Measurements from ENCODE around the gene TRIM14.
"Not testable (repeated sequence)": the region's sequence is repeated elsewhere in the genome, so short reads cannot be mapped to it uniquely, and the experiment has no call there.

The TRIM14 gene

DNA sequence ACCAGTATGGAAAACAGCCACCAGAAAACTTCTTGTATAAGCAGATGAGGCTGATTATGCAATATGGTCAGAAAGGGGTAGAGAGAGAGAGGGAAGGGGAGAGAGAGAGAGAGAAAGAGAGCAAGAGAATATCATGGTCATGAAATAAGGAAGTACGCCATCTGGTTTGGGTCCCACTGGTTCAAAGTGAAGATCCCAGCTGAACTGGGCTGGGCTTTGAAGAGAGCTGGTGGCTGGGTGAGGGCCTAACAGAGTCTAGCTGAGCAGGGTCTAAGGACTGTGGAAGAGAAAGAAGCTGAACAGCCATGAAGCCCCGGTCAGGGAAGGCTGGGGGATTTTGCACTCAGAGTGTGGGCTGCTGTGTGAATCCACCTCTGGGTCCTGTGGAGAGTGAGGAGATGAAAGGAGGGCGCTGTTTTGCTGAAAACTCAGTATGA, 14.6 kb downstream of the TRIM14 start:
- no peak for DNase-seq

- peak; percentile 96 for DNase-seq
Measured at GRCh38 chr9:98101868-98102273, 17.2 kb downstream of the TRIM14 start.

DNA sequence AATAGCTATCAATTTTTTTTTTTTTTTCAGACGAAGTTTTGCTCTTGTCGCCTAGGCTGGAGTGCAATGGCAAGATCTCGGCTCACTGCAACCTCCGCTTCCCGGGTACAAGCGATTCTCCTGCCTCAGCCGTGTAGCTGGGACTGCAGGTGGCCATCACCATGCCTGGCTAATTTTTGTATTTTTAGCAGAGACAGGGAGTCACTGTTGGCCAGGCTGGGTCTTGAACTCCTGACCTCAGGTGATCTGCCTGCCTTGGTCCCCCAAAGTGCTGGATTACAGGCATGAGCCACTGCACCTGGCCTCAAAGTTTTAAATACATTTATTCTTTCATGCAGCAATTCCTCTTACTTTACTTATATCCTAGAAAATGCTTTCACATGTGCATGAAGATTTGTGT, 17.6 kb downstream of the TRIM14 start:
- no peak for DNase-seq

GRCh38 chr9:98100456-98100855, 18.6 kb downstream of the TRIM14 start:
- DNase-seq, result no peak

DNA sequence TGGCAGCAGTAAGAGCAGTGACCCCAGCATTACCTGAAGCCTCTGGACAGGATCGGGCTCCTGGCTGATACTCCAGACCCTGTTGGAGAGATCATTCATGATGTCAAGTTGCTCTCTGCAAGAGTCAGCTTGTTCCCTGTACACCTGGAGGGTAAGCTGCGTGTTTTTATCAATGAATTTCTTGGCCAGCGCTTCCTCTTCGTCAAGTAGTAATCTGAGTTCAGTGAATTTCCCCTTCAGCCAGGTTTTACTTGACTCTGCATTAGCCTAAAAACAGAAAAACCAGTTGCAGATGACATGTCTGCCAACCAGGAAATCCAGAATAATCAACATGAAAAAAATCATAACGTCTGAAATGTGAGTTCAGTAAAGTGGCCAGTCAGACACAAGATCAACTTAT, 19.1 kb downstream of the TRIM14 start:
- peak; percentile 51 for DNase-seq

DNA sequence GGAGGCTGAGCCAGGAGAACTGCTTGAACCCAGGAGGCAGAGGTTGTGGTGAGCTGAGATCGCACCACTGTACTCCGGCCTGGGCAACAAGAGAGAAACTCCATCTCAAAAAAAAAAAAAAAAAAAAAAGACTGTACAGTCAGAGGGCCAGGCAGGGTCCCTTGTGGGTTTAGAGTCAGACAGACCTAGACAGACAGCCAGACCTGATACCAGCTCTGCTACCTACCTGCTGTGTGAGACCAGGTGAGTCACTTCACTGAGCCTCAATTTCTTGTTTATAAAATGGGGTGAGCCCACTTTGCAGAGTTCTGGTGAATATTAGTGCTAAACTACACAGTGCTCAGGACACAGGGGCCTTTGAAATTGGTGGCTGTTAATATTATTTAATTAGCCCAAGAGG, 19.7 kb downstream of the TRIM14 start:
- DNase-seq, result no peak

- peak; percentile 88 for DNase-seq
Measured at GRCh38 chr9:98097836-98098235, 21.2 kb downstream of the TRIM14 start.

GRCh38 chr9:98096091-98096490, 22.9 kb downstream of the TRIM14 start:
- DNase-seq, result no peak

DNA sequence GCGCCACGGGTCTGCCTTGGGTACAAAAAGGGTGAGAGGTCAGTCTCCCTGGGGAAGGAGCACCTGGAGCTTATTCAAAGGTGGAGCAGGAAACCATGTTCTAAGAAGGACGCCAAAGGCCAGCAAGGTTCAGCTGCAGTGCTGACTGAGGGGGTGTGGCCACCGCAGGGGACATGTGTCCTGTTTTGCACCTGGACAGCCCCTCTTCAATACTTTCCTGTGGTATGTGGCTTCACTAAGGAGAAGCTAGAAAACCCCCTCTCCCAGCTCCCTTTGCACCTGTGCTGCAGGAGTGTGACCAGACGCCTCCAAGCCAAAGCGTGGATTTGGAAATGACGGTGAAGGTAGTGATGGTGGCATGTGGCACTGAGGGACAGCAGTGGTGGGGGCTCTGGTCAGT, 23.6 kb downstream of the TRIM14 start:
- no peak for DNase-seq

- no peak for DNase-seq
Measured at GRCh38 chr9:98094851-98095250, 24.2 kb downstream of the TRIM14 start.

DNA sequence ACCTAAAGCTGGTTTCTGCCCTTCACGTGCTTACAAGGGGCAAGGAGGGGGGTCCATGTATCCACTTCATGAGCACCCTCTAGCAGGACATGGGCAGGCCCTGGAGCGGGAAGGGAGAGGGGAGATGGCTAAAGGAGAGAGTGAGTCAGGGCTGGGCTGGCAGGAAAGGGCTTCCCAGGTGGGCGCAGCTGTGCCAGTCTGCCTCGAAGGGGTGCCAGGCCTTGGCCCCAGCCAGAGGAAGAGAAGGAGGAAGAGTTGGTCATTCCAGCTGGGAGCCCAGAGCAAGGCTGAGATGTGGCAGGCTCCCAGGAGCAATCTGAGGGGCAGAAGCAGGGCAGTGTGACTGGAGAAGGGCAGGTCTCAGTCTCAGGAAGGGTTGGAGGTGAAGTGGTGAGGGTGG, 24.7 kb downstream of the TRIM14 start:
- no peak for DNase-seq

DNA sequence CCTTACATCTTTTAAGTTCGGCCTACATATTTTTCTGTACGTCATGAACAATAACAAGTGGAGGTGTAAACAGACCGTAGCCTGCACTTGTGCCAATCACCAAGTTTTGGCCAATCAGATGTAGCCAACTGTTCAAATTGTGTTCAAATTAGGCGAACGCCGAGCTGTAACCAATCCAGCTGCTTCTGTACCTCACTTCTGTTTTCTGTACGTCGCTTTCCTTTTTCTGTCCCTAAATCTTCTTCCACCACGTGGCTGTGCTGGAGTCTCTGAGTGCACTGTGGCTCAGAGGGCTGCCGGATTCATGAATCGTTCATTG, 26.4 kb downstream of the TRIM14 start:
- DNase-seq, result no peak

DNA sequence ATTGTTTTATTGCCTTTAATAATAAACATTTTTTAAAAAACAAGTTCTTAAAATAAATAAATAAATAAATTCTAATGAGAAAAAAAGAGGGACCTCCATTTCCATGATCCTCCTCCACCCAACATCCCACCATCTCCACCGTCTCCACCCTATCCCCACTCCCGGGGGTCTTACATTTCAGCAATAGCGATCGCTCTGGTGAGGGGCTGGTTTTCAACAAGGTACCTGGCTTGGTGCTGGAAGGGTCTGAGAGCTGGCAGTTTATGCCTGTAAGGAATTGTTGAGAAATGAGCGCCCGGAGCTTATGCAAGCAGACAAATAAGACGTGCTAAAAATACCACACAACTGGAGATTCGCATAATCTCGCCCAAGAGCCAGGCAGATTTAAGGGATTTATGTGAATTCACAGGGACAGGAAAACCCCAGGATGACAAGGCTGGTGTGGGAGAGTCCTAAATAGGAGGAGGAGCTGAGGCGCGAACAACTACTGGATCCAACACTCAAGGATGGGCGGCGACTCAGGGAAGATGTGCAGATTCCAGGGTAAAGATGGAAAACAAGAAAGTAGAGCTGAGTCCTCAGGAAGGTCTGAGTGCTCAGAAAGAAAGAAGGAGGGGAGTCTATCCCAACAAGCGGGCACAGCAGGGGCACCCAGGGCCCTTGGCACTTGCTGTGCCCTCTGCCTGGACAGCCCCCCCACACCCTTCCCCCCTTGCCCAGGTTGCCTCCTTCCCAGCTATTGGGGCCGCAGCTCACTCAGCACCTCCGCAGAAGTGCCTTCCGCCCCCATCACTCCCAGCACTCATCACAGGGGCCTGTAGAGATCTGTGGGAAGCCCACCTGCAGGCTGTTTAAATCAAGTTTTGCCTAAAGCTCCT, 27.0 kb downstream of the TRIM14 start:
- DNase-seq, result no peak

DNA sequence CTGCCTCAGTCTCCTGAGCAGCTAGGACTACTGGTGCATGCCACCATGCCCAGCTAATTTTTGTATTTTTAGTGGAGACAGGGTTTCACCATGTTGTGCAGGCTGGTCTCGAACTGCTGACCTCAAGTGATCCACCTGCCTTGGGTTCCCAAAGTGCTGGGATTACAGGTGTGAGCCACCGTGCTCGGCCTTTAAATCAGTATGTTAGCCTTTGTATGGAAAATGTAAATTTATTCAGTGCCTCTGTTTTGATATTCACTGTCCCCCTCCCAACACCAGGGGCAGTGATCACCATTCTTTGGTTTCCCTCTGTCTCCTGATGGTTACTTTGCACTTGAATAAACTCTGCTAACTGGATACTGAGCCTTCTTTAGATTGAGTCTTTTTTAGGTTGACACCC, 28.3 kb downstream of the TRIM14 start:
- not testable (repeated sequence) for DNase-seq

GRCh38 chr9:98087420-98088354, 31.3 kb downstream of the TRIM14 start:
- DNase-seq, result no peak

- no peak for DNase-seq
Measured at GRCh38 chr9:98086461-98086860, 32.6 kb downstream of the TRIM14 start.

DNA sequence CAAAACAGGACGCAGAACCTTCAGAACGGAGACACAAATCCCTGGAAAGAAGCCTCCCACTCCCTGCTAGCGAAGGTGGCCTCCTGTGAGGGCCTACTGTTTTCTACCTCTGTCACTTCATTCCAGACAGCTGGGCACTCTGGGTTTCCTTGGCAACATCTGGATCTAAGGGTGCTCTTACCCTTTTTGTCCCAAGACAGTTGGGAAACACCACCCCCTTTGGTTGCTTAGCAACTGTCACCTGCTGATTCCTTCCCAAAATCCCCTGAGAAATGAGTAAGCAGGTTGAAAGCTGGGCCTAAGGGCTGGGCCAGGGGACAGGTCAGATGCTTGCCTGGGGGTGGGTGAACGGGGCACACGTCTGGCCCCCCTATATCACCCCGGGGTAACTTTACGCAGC, 33.1 kb downstream of the TRIM14 start:
- DNase-seq, result no peak

- DNase-seq, result no peak
Measured at GRCh38 chr9:98085058-98085457, 34.0 kb downstream of the TRIM14 start.

- DNase-seq, result no peak
Measured at GRCh38 chr9:98084396-98084795, 34.6 kb downstream of the TRIM14 start.

DNA sequence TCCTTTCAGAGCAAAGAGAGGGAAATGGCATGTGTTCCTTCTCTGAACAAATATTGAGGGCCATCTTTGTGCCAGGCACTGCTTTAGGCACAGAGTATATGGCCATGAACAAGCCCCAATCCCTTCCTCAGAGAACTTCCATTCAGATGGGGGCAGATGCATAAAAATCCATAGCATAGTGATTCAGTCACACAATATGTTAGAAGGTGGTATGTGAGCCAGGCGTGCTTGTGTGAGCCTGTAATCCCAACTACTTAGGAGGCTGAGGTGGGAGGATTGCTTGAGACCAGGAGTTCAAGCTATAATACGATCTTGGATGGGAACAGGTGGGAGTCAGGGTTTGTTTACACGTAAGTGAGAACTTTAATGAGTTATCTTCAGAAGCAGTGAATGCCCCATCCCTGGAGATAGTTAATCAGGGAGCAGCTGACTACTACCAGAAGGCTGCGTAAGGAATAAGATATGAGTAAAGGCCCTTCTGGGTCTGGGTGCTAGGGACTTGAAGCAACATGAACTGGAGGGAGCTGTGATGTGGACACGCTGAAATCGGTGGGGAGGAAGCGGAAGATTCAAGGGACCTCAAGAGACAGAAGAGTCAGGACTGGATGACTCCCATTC, 35.3 kb downstream of the TRIM14 start:
- no peak for DNase-seq

DNA sequence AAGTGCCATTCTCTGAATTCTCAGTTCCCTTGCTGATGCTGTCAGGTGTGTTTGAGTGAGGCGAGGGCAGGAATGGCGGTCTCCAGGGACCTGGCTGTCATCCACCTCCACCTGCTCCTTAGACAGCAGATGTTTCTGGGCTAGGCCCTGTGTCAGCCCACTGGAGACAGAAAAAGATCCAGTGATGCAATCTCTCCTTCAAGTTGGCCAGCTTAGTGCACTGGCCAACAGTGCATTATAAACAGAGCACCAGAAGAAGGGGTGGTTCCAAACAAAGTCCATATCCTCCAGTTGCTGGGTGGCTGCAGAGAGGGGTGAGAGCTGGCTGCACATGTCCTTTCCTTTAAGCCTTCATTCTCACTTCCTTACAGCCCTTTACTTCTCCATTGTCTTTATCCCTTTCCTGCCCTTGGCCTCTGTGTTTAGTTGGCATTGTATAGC, 35.9 kb downstream of the TRIM14 start:
- no peak for DNase-seq

DNA sequence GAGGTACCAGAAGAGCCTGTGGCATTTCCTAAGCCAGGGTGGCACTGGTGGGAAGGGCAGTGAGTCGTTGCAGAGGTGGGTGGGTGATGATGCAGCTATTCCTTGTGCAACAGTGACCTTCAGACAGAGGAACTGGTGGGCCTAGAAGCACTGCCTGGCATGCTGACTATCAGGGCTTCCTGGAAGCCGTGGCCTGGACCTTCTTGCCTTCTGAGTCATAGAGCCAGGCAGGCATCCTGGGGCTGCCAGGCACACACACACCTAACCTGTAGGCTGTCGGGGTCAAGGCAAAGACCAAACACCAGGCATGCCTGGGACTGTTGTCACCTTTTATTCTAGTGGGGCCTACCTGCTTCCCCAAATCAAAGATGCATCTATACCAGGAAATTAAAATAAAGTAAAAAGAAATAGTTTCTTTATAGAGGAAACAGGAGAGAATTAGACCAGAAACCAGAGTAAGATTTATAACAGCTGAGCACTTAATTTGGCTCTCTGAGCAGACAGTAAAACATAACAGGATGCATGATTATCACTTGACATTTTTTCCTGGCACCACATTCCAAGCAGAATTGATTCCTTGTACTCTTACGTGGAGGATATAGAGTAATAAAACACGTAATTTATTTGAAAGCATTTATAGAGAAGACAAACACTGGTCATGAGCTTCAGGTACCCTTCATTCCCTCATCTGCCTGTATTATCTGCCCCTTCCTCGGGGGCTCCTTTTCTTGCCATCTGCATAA, 37.4 kb downstream of the TRIM14 start:
- DNase-seq, result peak; percentile 74

GRCh38 chr9:98080780-98081179, 38.2 kb downstream of the TRIM14 start:
- DNase-seq, result no peak

Data from activated CD4-positive, alpha-beta T cell treated with anti-CD3 and anti-CD28 coated beads, Interleukin-10, Interleukin-2, amounts not matched to agents 100 ng/mL and 50 ng/mL, durations not matched to agents 16 hours and 8 hours (primary cell).